Measurements from ENCODE around the gene UBXN6.
A peak's percentile ranks its signal among the peaks of the same experiment; 100 is the strongest.

Gene UBXN6

DNA sequence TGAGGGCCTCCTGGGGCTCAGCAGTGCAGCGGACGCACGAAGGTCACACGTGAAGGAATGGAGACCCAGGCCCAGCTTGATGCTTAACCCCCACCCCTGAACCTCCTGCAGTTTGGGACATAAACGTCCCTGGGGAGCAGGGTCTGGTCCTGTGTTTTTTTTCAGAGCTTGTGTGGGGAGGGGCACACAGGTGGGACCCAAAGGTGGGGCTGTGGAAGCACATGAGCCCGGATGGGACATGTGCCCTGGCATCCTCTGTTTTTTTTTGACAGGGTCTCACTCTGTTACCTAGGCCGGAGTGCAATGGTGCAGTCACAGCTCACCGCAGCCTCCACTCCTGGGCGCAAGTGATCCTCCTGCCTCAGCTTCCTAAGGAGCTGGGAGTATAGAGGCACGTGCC, 20.5 kb downstream of the UBXN6 start:
- no peak for DNase-seq

DNA sequence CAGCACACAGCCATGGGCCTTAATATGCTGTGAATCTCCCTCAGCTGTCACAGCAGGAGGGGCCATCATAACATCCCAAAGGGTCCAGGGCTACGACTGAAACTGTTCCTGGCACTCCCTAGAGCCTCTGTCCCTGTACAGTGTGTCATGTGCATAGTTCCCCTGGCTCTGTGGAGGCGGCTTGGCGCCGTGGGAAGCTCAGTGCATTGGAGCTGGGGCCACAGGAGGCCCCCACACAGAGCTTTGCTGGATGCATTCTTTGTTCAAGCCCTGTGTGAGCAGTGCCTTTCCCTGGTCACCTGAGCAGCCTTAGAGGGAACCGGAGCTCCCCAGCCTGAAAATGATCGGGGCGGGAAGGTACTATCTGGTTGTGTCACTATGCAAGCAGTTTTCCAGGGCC, 21.4 kb downstream of the UBXN6 start:
- no peak for DNase-seq

DNA sequence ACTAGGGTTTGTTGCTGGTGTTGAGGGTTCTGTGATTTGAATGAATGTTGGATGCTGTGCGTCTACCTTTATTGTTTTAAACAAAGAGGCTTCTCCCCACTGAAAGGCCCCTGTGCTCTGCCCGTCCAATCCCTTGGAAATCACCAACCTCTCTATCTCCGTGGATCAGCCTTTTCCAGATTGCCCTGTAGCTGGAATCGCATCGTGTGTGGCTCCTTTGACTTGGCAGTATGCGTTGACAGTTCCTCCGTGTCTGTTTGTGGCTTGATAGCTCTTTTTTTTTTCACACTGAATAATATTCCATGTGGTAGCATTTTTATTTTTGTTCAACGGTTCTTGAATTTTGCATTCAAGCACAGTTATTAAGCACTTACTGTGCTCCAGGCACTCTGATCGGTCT, 23.2 kb downstream of the UBXN6 start:
- DNase-seq = no peak

DNA sequence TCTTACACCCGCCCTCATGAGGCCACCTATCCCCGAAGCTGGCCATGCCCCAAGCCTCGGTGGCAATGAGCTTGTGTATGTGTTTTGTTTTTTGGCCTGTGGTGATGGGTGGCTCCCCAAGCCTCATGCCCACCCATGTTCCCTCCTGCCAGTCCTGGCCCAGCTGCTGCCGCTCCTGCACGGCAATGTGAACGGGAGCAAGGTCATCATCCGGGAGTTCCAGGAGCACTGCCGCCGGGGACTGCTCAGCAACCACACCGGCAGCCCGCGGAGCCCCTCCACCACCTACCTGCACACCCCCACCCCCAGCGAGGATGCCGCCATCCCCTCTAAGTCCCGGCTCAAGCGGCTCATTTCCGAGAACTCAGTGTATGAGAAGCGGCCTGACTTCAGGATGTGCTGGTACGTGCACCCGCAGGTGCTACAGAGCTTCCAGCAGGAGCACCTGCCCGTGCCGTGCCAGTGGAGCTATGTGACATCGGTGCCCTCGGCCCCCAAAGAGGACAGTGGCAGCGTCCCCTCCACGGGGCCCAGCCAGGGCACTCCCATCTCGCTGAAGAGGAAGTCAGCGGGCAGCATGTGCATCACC, 24.6 kb downstream of the UBXN6 start:
- no peak for DNase-seq

DNA sequence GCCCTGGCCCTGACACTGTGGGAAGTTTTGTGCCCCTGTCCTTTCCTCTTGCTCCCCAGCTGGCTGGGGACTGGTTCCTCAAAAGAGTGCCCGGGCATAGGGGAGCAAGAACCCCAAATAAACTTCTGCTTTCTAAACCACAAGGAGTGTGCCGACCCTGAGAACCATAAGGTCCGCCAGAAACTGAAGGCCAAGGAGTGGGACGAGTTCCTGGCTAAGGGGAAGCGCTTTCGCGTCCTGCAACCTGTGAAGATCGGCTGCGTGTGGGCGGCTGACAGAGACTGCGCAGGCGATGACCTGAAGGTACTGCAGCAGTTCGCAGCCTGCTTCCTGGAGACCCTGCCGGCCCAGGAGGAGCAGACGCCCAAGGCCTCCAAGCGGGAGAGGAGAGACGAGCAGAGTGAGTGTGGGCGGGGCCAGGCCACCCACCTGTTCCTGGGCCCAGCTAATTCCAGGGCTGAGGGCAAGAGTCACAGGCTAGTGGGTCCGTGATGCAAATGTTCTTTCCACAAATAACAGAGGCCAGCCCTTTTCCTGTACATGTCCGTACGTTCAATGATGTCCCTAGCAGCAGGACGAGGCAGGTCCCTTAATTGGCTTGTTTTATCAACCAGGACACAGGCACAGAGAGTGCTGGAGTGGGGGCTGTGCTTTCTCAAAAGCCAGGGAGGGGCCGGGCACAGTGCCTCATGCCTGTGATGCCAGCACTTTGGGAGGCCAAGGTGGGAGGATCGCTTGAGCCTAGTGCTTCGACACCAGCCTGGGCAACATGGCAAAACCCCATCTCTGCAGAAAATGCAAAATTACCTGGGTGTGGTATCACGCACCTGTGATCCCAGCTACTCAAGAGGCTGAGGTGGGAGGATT, 25.6 kb downstream of the UBXN6 start:
- DNase-seq = no peak

DNA sequence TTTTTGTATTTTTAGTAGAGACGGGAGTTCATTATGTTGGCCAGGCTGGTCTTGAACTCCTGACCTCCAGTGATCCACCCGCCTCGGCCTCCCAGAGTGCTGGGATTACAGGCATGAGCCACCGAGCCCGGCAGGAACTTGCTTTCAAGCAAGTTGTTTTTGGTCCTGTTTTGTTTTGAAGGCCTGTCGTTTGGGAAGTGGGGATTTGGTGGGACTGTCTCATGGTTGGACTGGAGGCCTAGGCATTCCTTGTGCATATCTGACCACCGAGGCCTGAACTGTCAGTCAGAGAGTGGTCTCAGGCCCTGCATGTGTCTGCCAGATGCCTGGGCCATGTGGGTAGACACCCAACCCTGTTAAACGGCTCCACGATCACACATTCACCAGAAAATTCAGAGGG, 26.3 kb downstream of the UBXN6 start:
- no peak for DNase-seq

DNA sequence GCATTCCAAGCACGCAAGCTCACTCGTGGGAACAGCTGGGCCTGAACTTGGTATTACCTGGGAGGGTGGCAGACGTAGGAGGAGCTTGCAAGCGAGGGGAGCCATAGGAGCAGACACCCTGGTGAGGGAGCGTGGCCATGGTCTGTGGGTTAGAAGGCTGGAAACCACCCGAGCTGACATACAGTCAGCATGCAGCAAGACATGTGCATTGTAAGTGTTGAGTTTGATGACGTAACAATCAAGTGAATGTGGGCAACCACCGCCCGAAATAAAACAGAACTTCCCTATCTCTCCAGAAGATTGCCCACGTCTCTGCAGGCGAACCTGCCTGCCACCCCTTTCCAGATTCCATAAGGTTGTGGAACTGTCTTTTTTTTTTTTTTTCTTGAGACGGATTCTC, 26.8 kb downstream of the UBXN6 start:
- no peak for DNase-seq

DNA sequence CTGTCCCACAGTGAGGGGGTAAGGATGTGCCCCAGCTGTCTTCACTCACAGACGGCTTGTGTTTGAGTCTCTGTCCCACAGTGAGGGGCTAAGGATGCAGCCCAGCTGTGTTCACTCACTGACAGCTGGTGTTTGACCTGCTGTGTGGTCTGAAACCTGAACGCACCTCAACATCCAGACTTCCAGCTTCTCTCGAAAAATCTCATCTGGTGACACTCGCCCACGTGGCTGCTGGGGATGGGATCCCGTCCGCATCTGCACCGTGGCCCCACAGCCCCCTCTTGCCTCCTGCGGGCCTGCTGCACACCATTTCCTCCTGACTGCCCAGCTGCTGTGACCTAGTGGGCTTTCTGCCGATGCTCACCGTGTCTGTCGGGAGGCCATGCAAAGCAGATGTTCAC, 27.8 kb downstream of the UBXN6 start:
- DNase-seq = no peak

DNA sequence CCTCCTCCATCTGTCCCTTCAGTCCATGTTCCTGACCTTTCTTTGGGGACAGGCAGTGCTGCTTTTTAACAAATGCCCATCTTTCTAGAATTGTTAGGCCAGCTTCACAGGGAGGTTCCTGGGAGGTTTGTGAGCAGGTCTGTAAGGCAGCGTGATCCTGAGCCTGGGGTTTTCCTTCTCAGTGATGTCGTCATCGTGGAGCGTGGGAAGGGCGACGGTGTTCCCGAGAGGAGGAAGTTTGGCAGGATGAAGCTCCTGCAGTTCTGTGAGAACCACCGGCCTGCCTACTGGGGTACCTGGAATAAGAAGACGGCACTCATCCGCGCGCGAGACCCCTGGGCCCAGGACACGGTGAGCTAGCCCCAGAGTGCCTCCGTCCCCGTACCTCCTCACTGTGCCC, 28.3 kb downstream of the UBXN6 start:
- DNase-seq = no peak

DNA sequence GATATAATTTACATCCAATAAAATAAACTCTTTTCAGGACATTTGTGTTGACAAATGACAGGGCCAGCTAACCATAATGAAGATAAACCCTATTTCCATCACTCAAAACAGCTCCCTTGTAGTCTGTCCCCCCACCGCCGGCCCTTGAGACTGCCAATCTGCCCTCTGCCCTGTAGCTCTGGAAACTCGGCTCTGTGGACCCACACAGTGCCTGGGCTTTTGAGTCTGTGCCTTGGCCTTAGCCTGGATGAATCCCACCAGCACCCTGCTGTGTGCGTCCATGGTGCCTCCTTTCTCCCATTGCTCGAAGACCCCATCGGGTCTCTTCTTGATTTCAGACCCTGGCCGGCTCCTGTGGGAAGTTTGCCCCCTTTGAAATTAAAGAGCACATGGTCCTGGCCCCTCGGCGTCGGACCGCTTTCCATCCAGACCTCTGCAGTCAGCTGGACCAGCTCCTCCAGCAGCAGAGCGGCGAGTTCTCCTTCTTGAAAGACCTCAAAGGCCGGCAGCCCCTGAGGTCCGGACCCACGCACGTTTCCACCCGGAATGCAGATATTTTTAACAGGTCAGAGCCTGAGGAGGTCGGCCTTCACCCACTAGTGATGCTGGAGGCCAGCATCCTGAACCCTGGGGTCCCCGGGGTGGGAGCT, 29.1 kb downstream of the UBXN6 start:
- no peak for DNase-seq

DNA sequence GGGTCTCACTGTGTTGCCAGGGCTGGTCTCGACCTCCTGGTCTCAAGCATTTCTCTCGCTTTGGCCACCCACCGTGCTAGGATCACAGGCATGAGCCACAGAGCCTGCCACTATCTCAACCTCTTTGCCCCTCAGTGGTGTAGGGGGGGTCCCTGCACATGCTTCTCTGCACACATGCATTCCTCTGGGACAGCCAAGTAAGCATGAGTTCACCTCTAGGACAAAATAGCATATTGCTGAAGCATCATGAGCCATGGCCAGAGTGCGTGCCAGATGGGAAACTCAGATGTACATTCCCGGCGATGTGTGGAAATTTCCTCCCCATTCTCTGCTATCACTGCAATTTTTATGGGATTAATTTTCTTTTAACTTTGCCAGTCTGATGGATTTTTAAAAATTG, 32.1 kb downstream of the UBXN6 start:
- peak; percentile 88 for DNase-seq

DNA sequence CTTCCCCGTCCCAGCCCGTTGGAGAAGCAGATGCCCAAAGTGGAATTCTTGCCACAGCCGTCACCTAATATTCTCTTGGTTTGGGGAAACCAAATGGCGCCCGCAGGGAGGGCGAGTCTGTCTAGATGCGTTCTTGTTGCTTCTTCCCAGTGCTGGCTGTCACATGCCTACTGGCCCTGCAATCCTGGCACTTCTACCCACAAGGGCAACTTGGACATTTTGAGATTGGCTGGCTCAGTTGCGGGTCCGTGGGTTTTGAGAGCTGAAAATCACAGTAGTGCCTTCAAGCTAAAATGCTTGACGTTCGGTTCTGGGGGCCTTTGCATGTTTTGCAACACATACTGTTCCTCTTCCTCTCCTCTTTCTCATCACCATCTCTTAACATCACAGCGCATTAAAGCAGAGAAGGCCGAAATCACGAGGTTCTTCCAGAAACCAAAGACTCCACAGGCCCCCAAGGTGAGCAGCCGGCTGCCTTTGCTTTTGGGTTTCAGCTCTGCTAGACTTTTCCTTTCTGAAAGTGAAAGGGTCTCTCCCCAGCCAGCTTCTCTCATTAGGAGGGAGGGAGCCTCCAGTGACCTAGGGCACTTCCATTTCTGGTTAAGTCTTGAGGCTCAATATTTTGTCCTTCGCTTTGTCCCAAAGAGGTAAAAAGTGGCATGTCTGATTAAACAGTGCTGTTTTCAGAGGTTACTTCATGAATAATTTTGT, 34.0 kb downstream of the UBXN6 start:
- no peak for DNase-seq

DNA sequence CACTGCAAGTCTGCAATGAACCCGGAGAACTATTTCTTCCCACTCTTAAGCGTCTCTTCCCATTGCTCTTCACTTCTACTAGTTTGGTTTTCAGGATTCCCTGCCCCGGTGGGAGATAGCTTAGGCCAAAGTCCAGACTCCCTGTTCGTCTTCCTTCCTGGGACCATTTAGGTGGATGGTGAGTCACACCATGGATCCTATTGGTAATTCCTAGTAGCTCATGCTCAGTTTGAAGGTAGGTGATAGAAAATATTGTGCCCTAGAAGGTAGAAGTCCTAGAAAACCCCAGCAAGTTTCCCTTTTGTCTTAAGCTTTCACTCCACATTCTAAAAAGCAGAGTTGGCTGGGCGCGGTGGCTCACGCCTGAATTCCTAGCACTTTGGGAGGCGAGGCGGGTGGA, 41.3 kb downstream of the UBXN6 start:
- DNase-seq = no peak

DNA sequence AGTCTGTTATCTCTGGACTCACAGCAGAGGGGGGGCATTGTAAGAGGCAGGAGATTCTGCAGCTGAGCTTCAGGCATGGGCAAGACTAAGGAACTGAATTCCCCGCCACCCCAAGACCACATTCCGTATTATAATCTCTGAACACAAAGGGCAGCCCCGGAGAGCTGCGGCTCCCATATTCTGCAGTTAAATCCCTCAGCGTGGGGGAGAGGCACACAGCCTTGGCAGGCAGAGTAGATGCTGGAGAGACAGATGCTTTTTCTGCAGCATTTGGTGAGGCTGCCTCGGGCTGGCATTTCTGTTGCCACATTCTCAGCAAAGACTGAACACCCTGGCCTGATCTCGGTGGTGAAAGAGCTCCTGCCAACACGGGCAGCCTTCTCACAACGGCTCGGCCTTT, 42.2 kb downstream of the UBXN6 start:
- no peak for DNase-seq

DNA sequence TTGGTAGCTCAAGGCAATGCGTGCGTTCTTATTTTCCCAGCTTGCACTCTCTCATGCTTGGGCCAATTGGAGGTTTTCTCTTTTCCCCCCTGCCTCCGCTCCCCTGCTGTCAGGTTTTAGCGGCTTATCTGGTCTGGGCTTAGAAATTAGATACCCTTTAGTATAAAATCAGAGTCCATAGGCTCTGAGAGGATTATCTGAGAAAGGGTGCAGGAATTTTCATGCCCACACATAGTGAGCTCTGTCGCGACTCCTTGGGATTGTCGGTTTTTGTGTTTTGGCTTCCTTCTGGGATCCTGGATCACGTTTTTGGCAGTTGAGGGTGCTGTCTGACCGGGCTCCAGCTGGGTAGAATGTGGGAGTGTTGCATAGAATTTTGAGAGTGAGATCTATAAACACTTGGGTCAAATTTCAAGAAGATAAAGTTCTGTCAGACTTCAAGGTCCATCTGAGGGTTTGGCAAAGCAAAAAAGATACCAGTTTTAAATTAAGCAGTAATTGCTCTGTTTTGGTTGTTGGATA, 42.7 kb downstream of the UBXN6 start:
- DNase-seq = no peak

DNA sequence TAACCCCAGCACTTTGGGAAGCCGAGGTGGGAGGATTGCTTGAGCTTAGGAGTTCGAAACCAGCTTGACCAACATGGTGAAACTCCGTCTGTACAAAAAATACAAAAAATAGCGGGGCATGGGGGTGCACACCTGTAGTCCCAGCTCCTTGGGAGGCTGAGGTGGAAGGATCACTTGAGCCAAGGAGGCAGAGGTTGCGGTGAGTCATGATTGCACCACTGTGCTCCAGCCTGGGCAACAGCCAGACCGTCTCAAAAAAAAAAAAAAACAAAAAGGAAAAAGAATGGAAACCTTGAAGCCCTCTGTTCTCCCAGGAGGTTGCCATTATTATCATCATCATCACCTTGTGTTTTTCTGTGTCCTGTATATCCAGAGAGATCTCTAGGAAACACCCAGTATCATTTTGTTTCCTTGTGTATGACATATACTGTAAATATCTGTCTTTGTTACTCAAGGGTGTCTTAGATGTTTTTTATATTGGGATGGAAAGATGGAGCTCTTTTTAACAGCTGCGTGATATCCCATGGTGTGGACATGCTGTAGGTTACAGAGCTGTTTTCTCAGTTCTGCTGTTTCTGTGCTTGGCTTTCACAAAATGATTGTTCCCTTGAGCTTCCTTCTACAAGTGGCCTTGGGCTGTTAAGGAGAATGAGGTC, 43.3 kb downstream of the UBXN6 start:
- peak; percentile 45 for DNase-seq

DNA sequence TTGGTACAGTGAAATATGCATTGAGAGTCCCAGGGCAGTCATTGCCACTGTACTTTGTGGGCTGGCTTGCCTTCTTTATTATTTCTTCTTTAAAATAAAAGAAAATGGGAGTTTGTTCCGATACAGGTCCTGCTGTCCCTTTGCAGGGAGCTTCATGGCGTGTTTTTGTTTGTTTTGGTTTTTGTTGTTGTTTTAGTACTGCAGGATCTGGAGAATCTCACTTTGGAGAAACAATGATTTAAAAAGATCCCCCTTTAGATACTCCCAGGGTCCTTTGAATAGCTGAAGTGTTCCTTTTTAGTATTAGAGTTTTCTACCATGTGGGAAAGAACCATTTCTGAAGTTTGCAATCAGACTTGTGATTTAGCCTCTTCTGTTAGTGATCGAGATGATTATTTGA, 44.0 kb downstream of the UBXN6 start:
- no peak for DNase-seq

DNA sequence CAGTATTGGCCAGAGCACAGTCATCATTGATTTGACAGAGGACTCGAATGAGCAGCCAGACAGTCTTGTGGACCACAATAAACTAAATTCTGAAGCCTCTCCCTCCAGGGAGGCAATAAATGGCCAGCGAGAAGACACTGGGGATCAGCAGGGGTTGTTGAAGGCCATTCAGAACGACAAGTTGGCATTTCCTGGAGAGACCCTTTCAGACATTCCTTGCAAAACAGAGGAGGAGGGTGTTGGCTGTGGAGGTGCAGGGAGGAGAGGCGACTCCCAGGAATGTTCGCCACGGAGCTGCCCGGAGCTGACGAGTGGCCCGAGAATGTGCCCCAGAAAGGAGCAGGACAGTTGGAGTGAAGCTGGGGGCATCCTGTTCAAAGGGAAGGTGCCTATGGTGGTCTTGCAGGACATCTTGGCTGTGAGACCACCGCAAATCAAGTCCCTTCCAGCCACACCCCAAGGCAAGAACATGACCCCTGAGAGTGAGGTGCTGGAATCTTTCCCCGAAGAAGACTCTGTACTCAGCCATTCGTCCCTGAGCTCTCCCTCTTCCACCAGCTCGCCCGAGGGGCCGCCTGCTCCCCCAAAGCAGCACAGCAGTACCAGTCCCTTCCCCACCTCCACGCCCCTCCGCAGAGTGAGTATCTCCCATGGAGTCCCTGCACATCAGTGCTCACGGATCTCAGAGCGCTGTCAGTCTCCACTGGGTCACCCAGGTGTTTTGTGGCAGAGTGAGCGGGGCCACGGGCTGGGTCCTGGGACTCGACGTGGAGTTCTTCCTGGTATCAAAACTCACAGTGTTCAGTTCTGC, 48.3 kb downstream of the UBXN6 start:
- DNase-seq = no peak

DNA sequence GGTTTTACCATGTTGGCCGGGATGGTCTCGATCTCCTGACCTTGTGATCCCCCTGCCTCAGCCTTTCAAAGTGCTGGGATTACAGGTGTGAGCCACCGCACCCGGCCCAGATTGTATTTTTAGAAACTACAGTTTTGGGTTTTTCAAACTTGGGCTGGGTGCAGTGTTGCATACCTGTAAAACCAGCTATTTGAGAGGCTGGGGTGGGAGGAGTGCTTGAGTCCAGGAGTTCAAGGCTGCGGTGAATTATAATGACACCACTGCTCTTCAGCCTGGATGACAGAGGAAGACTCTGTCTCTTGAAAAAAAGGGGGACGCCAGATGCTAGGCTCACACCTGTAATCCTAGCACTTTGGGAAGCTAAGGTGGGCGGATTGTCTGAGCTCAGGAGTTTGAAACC, 51.0 kb downstream of the UBXN6 start:
- DNase-seq = no peak

DNA sequence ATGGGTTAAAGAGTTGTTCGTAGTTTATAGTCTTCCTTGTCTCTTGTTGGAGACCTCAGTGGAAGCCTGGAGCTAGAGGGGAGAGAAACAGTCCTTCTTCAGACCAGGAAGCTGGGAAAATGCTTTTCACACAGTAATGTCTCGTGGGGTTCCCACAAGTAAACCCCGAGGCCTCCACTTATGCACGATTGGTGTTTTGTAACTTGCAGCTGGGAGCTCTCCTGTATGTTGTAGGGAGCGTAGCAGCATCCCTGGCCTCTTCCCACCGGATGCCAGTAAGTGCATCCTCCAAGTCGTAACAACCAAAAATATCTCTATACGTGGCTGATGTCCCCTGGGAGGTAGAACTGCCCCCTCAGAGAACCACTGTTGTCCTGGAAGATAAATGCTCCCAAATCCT, 51.6 kb downstream of the UBXN6 start:
- no peak for DNase-seq

DNA sequence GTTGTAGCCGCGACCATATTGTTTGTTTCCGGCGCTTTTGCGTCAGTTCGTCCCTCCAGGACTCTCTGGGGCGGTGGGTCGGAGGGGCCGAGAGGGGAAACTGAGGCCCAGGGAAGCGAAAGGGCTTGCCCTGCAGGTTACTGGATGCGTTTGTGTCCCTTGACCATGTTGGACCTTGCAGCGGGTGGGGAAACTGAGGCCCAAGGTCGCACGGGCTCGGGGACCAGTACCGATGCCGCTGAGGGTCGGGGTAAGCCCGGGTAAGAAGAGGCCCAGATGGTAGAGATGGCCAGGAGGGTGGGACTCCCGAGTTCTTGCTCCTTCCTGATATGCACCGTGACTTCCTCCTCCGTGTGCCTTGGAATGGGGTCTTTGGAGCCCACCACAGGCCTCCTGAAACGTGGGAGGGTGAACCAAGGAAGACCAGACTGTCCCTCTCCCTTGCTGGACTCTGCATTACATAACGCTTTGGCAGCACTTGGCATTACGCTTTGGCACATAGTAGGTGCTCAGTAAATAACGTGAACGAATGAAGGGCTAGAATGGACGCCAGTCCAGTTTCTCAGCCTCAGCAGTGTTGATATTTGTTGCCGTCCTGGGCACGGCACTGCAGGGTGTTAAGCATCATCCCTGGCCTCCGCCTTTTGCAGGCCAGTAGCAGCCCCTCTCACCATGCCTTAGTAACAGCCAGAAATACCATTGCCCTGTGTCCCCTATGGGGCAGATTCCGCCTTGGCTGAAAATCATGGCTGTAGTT, 54.4 kb downstream of the UBXN6 start:
- peak; percentile 29 for DNase-seq

Measured in EL (cell line).